Mucosa of descending colon (tissue), 3 donors: ENCODE data around the gene MAL. TPM values are rescaled to one million over a fixed set of nuclear protein-coding genes. Genes with fewer than 3 reads are reported as not detected.

Source experiments
- ATAC-seq: fragments of 200-7000 bp; cut with Tn5 transposase; one replicate; pipeline ENCODE4 v1.9.1; 2020; ENCODE audit warnings: mild to moderate bottlenecking, moderate library complexity
- DNase-seq, 3 donors: peaks; one replicate each; pipeline ENCODE4 v3.0.0-alpha.2; 2020
- H3K36me3 ChIP-seq: fragments of 200-600 bp; one replicate; pipeline ENCODE4 v1.8.0; 2021; ENCODE audit warnings: low read depth, mild to moderate bottlenecking
- H3K4me1 ChIP-seq: fragments of 200-600 bp; one replicate; pipeline ENCODE4 v1.8.0; 2021; ENCODE audit warnings: low read depth, mild to moderate bottlenecking
- H3K4me3 ChIP-seq: fragments of 200-600 bp; one replicate; pipeline ENCODE4 v1.8.0; 2021; ENCODE audit warnings: mild to moderate bottlenecking
- H3K9me3 ChIP-seq: fragments of 200-600 bp; one replicate; pipeline ENCODE4 v1.8.0; 2021; ENCODE audit warnings: mild to moderate bottlenecking
- intact Hi-C, 2 donors: fragments of 100-400 bp; cut with DNase I in 1 of 2; cut with micrococcal nuclease in 1 of 2; formaldehyde crosslinking; loops; one replicate each; pipeline versions ENCODE4 v1.11.0 to v1.11.1; 2022; cut with DNase I, micrococcal nuclease
- total RNA-seq, 3 donors: library from RNA; stranded (reverse); fragmentation: NEBNext Ultra II Directional in 2 of 3; extraction: Animal tissue kit (Norgen Biotek cat#: 25700) in 2 of 3; gene quantifications; one replicate each; pipeline versions ENCODE4 v1.2.1 to v1.2.4, GENCODE V29; 2021 to 2023
- TF ChIP-seq, protein P1 (sequence below): fragments of 200-600 bp; IDR thresholded peaks from one replicate; pipeline ENCODE4 v1.8.0; 2022; ENCODE audit warnings: antibody characterized with exemption, mild to moderate bottlenecking
- donor health status: DM: no; HTN: no; CAD: no; lungs with moderate emphysema.
- donor health status: DM: no; HTN: no; CAD: no.
- donor health status: DM: no; HTN: yes; CAD: no.

Gene MAL
- total RNA-seq, 3 donors from 2014 or later, result 1.4 to 28.8 (median 2.8) TPM

DNA sequence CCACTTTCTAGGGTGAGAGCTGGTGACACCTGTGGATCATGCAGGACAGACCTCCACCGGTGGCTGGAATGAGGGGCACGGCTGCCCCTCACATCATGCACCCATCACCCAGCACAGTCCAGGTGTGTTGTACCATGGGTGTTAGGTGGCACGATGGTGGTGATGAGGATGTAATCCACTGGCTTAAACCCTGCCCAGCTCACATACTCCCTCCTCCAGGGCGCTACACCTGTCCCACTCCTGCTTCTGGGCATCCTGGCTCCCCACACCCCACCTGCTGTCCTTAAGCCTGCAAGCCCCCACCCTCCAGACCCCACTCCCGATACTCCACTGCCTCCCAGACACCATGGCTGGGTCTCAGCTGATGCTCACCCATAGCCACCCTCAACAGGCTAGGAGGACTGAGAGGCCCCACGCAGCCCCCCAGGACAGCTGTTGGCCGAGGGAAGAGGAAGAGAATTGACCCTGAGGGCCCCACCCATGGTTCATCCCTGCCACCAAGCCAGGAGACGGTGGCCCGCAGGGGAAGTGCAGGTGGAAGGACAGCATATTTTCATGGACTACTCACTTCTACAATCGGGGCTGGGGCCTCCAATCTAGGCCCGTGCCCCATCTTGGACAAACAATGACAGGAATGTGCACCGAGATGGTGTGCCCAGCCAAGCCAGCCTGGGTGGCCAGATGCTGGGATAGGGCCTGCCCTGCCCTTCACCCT is 34.3 kb downstream of the MAL start:
- Histone ChIP-seq H3K4me1 (no peaks in the 10 kb centered on the region), H3K36me3 (no peaks in the 10 kb centered on the region), H3K9me3 (no peaks in the 10 kb centered on the region), H3K4me3 (no peak overlapping the region)
- intact Hi-C loops, result no loop called here
- ATAC-seq (no peak), DNase-seq (no peak)
- TF ChIP-seq, protein P1, sequence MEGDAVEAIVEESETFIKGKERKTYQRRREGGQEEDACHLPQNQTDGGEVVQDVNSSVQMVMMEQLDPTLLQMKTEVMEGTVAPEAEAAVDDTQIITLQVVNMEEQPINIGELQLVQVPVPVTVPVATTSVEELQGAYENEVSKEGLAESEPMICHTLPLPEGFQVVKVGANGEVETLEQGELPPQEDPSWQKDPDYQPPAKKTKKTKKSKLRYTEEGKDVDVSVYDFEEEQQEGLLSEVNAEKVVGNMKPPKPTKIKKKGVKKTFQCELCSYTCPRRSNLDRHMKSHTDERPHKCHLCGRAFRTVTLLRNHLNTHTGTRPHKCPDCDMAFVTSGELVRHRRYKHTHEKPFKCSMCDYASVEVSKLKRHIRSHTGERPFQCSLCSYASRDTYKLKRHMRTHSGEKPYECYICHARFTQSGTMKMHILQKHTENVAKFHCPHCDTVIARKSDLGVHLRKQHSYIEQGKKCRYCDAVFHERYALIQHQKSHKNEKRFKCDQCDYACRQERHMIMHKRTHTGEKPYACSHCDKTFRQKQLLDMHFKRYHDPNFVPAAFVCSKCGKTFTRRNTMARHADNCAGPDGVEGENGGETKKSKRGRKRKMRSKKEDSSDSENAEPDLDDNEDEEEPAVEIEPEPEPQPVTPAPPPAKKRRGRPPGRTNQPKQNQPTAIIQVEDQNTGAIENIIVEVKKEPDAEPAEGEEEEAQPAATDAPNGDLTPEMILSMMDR, result no peak

GRCh38 chr2:95060446-95061118 is 35.1 kb downstream of the MAL start:
- intact Hi-C loops, result no loop called here
- Histone ChIP-seq H3K9me3 (no peaks in the 10 kb centered on the region), H3K4me1 (no peaks in the 10 kb centered on the region), H3K36me3 (no peaks in the 10 kb centered on the region), H3K4me3 (no peak overlapping the region)
- ATAC-seq, result no peak
- no peak for DNase-seq
- TF ChIP-seq, protein P1, result no peak

DNA sequence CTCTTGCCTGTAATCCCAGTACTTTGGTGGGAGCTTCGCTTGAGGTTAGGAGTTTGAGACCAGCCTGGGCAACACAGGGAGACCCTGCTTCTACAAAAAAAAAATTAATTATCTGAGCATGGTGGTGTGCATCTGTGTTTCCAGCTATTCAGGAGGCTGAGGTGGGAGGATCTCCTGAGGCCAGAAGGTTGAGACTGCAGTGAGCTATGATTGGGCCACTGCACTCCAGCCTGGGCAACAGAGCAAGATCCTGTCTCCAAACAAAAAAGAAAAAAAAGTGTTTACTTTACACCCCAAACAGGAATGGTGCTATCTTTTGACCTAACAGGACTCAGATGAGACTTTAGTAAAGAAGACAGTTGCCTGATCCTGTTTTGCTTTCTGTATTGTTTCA is 35.6 kb downstream of the MAL start:
- TF ChIP-seq, protein P1, result no peak
- no peaks in the 10 kb centered on the region for H3K4me1 ChIP-seq
- H3K9me3 ChIP-seq, result no peaks in the 10 kb centered on the region
- H3K36me3 ChIP-seq, result no peaks in the 10 kb centered on the region
- DNase-seq (no peak), ATAC-seq (no peak)
- intact Hi-C loops, result no loop called here
- no peak overlapping the region for H3K4me3 ChIP-seq

- TF ChIP-seq, protein P1, result no peak
- Histone ChIP-seq H3K9me3 (no peaks in the 10 kb centered on the region), H3K36me3 (no peaks in the 10 kb centered on the region), H3K4me1 (no peaks in the 10 kb centered on the region), H3K4me3 (no peak overlapping the region)
- ATAC-seq (peak; percentile 12), DNase-seq (no peak)
- intact Hi-C loops, result no loop called here
Observed at GRCh38 chr2:95061601-95062183, 36.2 kb downstream of the MAL start.

GRCh38 chr2:95062242-95063085 is 37.0 kb downstream of the MAL start:
- Histone ChIP-seq H3K4me3 (no peak overlapping the region), H3K4me1 (no peaks in the 10 kb centered on the region), H3K36me3 (no peaks in the 10 kb centered on the region), H3K9me3 (no peaks in the 10 kb centered on the region)
- ATAC-seq, result peak; percentile 42
- DNase-seq, result no peak
- intact Hi-C loops, result no loop called here
- TF ChIP-seq, protein P1, result no peak
